NCI-H128 (cell line): Measurements from ENCODE around the gene TOP2B.

Experiments
- DNase-seq: peaks from one replicate; lab custom pipeline; 2025; ENCODE audit not compliant: unreplicated experiment; lab: John Stamatoyannopoulos, UW

The TOP2B gene

DNA sequence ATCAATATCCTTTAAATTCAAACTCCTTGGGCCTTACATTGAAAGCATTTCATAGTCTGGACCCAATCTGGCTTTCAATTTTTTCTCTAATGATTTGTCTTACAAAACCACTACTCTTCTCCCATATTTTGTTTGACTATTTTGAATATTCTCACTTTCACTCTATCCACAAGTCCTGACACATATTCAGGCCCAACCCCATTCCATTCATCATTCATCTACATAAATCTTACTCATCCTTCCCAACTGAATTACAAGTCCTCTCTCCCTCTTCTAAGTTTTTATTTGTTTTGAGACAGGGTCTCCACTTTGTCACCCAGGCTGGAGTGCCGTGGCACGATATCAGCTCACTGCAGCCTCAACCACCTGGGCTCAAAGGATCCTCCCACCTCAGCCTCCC, 43.6 kb downstream of the TOP2B start:
- no peak for DNase-seq

DNA sequence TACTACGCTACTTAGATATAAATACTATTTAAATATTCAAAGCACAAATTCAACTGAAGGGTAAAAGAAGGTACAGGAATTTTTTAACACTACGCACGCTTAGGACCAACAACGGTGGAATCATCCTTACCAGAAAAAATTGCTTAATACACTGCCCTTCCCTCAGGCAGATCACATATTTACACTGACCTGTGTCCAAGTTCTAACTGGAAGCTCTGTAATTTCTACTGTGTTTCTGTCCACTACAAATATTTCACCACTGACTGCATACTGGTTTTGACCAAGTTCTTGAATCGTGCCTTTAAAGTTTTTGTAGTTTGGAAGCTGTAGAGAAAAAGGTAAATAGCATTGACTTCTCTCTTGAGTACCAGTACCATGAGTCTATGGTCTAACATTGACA, 44.2 kb downstream of the TOP2B start:
- no peak for DNase-seq

DNA sequence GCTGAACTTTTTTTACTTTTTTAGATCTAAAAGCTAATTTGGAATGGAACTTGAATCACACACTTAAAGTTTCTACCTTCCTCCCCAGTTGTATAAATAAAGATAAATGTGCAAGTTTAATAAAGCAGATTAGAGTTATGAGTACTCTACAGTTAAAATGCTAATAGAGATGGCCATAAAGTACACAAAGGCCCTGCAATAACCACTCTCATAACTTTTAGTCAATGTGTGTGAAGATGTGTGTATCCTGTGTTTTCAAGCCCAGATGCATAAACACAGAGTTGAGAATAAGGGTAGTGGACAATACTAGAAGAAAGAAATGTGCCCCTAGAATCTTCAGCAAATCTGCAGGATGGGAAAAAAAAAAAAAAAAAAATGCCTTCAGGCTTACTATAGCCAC, 45.3 kb downstream of the TOP2B start:
- no peak for DNase-seq

DNA sequence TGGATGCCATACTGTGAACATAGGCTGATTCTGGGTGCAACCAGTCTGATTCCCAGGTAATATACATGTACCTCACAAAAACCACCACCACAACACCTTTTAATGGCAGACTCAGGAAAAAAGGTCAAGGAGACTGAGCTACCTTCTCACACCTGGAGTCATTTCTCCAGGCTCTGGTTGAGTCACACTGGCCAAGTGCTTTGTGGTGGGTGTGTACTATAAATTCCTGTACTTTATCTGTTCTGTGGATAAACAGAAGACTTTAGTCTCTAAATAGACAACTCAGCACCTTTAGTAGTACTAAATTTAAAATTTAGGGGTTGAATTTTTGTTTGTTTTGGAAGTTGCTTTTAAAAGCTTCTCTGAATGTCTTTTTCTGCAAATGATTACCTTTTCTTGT, 46.7 kb downstream of the TOP2B start:
- DNase-seq: no peak

DNA sequence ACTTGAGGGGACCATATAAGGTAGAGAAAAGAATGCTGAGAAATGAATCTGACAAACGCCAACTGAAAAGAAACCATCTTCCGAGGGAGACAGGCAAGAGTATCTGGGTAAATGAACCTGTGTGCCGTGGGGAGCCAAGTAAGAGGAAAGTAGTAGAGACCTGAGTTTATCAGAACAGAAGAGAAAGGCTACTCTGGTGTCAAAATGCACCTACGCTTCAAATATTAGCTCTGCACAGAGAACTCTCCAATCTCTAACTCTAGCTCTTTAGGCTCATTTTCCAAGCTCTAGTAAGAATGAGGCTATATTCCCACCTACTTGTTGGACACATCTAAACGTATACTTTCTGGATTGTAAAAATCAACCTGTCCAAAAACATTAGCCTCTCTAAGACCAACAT, 53.5 kb downstream of the TOP2B start:
- no peak for DNase-seq

DNA sequence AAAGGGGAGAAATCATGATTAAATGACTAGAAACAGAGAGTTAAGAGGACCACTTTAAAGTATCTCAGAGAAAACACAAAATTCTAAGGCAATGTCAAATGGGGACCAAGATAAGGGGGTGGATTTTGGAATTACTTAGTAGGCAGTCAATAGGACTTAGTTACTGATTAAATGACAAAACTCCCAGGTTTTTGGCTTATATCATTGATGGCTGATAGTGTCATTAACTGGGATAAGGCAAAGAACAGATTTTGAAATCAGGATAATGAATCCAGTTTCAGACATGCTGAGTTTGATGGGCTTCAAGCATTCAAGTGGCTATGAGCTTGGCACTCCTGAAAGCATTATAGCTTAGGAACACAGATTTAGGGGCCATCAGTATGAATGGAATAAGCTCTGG, 53.9 kb downstream of the TOP2B start:
- DNase-seq: no peak

DNA sequence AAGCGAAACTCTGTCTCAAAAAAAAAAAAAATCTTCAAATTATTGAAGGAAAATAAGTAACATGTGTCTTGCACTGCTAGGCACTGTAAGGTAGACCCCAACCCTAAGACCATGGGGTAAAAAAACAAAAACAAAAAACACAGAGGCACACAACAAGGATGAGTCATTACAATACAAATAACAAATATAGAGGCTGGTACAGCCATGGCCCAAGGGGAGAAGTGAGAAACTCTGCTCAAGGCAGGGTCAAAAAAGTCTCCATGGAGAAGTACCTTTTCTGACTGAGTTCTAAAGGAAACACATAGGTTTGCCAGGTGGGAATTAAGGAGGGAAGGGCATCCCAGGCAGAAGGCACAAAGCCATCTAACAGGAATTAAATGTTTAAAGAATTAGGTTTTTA, 54.5 kb downstream of the TOP2B start:
- no peak for DNase-seq

DNA sequence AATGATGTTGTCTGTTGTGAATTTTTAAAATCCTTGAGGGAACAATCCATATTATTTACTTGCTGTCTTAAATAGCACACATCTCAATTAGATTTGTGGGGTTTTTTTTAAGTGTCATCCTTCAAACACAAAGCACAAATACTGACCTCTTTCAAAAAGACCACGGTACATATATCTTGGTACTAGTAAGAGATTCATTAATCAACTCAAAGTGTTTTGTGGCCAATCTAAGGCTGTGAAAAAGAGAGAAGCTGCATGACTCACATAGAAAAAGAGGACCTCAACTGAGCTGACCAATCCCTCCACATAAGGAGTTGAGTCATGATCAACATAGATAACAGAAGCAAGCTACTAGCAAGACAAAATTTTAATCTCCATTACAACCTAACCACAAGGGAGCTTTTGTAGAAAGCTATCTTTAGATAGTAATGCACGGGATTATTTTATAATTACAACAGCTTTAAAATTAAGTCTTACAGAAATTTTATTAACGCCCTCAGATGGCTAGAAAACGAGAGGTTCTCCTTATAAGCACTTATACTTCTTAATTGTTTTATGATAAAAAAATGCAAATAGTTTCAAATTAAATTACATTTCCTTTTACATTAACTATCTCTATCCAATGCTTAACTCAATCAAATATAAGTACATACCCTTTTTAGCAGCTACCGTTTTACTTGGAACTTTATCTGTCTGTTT, 60.5 kb downstream of the TOP2B start:
- no peak for DNase-seq

DNA sequence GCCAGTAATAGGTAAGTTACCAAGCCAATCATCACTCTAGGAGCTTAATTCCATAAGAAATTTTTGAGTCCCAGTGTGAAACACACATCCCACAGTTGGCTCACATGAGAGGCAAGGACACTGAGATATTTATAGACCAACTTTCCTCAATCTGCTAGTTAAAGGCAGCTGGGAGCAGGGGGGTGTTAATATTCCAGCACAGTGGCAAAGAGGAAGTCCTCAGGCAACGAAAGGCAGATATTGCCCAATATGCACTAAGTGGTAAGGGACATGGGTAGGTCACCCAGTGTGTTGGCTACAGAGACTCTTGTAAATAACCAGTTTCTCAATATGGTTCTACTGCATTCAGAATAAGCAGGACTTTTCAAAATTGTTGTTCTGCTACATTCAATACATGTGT, 61.0 kb downstream of the TOP2B start:
- DNase-seq: no peak

DNA sequence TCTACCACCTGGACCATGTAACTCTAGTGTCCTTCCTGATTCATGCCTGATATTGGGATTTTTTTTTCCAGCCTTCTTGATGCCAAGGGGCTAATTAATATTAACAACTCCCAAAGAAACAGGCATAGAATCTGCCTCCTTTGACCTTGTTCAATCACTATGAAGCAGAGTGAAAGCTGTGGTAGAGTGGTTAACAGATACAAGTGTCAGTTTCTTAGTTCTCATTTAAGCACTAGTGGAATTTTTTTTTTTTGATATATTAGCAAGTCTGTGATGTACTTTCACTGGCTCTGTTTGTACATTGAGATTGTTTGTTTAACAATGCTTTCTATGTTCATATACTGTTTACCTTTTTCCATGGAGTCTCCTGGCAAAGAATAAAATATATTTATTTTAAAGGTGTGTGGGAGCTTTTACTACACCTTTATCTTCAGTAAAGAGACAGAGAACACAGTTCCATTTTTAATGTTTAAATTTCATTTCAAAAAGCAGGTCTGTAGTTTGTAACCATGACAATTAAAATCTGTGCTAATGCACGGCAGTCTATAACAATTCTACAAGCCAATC, 67.1 kb downstream of the TOP2B start:
- DNase-seq: no peak

DNA sequence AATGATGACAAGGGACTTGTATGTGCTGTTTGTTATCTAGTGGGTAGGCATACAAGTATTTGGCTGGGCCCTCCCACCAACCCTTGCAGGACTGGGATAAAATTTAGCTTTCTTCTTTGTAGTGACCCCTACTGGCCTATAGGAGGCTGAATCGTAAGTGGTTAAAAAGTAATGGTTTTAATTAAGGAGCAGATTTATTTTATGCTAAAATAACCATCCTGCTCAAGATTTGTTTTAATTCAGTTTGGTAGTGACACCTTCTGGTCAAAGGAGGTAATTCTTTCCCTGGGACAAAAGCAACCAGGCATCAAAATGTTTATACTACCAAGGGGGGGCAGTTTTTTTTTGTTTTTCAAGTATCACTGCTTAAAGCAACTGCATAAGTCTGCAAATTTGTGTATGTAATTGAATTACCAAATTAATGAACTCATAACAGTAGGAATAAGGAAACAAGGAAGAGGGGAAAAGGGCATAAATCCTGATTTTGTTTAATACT, 70.7 kb downstream of the TOP2B start:
- DNase-seq: no peak

DNA sequence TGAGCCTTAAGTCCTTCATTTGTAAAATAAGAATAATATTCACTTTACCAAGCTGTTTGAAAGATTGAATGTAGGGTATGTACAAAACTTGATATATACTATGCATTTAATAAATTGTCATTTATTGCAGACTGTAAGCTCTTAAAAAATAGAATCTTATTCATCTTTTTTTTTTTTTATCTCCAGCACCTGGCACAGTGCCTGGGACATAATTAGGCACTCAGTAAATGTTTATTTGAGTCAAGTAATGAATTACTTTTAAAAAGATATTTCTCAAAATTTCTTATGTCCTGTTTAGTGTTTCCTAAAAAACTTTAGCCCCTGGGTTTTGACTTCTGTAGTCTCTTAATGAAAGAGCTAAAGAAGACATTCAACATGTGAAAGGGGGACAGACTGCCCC, 71.7 kb downstream of the TOP2B start:
- no peak for DNase-seq

DNA sequence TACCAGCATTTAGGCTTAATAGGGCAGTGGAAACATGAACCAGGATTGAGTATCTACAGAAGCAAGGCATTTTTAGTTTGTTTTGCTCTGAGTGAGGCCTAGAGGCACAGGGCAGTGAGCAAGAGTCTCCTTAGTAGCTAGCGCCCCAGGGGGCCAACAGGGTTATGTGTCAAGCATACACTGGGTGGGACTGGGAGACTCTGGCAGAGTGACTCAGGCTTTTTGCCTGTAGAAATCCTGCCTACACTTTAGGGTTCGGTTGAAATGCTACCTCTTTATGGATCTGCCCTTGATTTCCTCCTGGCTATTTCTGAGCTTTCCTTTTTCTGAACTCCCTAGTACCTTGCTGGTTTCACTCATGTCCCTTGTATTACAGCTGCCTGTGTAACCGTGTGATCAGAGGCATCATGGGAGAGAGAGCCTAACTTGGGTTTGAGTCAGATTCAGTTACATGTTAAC, 72.2 kb downstream of the TOP2B start:
- DNase-seq: no peak

DNA sequence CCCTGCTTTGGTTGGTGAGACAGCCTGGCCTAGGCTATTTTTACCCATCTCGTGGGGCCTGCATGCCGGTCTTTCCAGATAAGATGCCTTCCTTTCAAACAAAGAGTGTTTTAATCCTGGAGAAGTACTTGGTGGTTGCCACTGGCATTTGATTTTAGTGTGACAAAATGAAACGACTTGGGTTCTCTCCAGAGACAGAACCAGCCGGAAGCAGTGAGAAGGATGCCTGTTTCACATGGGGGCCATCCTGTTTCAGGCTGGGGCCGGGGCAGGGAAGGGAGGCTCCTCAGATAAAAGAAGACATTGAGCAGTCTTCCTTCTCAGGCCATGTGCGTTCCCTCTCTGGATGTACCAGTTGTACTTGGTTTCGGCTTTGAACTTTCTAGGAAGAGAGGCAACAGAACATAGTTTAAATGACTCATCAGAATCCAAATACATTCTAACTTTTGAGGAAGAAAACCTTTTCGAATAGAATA, 74.9 kb downstream of the TOP2B start:
- no peak for DNase-seq

DNA sequence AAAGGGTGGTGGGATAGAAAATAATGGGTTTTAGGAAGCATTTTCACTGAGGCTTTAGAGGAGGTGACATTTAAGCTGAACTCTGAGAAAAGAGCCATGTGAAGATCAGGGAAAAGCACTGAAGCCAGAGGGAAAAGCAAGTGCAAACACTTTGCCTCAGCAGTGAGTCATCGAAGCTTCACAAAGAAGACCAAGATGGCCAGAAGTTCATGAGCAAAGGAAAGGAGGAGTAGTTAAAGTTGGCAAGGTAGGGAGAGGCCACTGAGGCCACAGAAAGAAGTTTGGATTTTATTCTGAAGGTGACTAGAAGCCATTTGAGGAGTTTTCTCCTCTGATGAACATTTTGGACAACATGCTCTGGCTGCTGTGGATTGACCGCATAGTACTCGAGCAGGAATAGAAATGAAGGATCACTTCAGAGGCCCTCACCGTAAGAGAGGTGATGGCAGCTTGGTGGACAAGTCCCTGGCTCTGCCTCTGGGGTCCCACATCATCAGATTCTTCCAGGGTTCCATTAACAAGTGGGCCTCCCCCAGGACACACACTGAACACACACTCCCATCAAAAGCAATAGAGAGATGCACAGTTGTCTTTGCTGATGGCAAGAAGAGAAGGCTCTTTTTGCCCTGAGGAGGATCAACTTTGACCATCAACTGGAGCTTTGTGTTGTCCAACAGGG, 75.5 kb downstream of the TOP2B start:
- no peak for DNase-seq

DNA sequence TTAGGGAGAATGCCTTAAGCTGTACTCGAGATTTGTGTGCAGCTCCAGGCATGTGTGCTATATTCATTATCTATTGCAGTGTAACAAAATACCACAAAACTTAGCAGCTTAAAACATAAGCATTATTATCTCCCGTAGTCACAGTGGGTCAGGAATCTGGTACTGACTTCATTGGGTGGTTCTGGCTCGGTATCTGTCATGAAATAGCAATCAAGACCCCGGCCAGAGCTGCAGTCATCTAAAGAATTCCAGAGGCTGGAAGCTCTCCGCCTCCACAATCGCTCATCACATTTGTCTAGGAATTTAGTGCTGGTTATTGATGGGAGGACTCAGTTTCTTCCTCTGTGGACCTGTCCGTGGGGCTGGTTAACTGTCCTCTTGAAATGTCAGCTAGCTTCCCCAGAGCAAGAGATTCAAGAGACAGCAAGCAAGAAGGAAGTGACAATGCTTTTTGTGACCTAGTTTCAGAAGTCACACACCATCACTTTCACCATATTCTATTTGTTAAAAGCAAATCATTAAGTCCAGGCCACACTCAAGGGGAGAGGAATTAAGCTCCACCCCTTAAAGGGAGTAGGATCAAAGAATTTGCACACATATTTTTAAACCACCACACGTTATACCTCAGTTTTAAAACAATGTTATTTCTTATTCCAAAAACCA, 76.1 kb downstream of the TOP2B start:
- DNase-seq: no peak

DNA sequence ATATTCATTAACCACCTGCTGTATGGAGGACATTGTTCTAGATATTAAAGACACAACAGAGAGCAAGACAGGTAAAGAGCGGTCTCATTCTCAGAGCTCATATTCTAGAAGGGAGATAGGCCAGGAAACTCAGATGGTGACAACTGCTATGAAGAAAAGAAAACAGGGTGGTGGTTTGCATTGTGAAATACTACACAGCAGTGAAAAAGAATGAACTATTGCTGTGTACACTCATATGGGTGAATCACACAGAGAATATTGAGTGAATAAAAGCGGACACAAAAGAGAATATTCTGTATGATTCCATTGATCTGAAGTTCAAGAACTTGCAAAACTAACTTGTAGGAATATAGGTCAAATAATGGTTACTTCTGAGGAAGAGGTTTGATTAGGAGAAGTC, 76.7 kb downstream of the TOP2B start:
- no peak for DNase-seq

DNA sequence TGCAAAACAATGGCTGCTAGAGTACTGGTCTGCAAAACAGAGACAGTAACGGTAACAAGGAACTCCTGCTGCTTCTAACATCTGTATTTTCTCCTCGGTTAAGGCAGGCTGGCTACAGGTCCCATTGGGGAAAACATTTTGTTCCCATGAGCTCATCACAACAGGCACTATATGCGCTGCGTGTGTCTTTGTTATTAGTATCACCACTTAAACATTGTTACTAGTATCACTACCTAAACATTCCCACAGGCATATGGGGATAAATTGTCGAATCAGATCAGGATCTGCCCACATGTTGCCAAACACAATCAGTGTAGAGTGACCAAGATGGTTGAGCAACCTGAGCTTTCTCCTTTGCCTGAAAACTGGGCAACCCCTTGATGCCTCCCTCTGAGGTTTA, 77.2 kb downstream of the TOP2B start:
- no peak for DNase-seq

DNA sequence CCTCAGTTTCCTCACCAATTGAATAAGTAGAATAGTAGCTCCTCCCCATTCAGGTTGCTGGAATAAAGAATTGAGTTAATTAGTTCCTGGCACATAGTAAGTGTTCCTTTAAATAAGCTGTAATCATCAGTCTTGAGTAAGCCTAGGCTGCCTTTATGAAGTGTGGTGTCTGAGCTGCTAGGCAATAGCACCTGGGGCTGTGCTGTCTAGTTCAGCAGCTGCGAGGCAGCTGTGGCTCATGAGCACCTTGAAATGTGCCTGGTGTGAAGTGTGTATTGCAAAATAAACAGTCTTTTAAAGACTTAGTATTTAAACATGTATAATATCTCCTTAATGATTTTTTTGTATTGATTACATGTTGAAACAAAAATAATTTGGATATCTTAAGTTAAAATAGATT, 77.6 kb downstream of the TOP2B start:
- DNase-seq: no peak

DNA sequence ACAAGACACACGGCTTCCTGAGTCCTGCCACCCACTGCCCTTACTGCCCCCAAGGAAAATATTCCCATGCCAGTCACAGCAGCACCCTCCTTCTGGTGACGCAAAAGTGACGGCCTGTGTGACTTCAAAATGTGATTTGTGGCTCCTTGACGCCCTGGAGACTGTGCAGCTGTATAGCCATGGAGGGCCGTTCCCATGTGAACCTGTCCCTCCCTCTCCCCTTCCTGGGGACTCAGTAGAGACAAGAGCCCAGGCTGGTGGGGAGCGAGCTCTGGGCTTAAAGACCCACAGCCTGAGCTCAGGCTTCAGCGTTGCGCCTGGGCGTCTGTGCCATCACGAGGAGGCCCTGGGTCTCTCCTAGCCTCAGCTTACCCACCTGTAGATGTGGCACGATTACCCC, 78.2 kb downstream of the TOP2B start:
- no peak for DNase-seq

DNA sequence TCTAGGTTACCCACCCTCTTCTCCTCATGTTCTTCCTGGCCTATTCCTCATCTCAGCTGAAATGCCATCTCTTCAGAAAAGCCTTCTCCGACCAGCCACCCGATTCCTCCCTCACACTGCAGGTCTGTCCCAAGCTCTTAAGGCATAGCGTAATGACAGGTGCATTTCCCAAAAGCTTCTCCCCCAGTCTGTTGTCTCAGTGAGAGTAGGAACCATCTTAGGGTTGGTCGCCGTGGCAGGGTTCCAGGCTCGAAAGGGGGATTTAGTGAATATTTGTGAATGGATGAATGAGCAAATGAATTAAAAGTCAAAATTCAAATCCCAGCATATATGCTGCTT, 78.6 kb downstream of the TOP2B start:
- DNase-seq: no peak
